ENCODE measurements around the gene C16orf90.

DNA sequence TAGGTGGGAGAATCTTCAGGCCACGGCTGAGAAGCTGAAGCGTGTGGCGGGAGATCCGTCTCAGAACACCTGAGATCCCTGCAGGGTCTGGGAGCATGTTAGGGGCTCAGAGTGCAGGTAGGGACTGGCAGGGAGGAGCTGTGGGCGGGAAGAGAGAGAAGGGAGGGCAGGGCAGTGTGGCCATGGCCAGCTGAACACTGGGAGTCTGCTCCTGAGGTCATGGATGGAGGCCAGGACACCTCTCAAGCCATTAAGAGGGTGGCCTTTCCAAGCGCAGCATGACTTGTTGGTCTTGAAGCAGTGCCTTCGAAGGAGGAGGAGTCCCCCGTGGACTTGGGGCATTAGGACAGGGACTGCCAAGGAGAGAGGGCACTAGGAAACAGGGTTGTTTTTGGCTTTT is 28.1 kb downstream of the C16orf90 start:
- TF ChIP-seq, protein P1, sequence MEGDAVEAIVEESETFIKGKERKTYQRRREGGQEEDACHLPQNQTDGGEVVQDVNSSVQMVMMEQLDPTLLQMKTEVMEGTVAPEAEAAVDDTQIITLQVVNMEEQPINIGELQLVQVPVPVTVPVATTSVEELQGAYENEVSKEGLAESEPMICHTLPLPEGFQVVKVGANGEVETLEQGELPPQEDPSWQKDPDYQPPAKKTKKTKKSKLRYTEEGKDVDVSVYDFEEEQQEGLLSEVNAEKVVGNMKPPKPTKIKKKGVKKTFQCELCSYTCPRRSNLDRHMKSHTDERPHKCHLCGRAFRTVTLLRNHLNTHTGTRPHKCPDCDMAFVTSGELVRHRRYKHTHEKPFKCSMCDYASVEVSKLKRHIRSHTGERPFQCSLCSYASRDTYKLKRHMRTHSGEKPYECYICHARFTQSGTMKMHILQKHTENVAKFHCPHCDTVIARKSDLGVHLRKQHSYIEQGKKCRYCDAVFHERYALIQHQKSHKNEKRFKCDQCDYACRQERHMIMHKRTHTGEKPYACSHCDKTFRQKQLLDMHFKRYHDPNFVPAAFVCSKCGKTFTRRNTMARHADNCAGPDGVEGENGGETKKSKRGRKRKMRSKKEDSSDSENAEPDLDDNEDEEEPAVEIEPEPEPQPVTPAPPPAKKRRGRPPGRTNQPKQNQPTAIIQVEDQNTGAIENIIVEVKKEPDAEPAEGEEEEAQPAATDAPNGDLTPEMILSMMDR (IDR thresholded peaks at IDR 0.05), result no peak
- TF ChIP-seq POLR2A (IDR thresholded peaks at IDR 0.05) (no peak), EP300 (IDR thresholded peaks at IDR 0.05) (no peak)
